Measurements from ENCODE around the gene MAP3K13. TPM values are rescaled to one million over a fixed set of nuclear protein-coding genes. Genes with fewer than 3 reads are reported as not detected.
A peak's percentile ranks its signal among the peaks of the same experiment; 100 is the strongest.
"Not testable (repeated sequence)": the region's sequence is repeated elsewhere in the genome, so short reads cannot be mapped to it uniquely, and the experiment has no call there.

Gene MAP3K13
- total RNA-seq, 2 donors from 2014 or later: 17.9 to 22.2 TPM

- Mint-ChIP-seq H3K4me3 (no peak overlapping the region), H3K4me1 (no peaks in the 10 kb centered on the region), H3K27ac (no peak overlapping the region), H3K36me3 (ENCODE audit: low read depth) (no peaks in the 10 kb centered on the region), H3K27me3 (no peaks in the 10 kb centered on the region), H3K9me3 (no peaks in the 10 kb centered on the region)
- ATAC-seq (replicated peaks): no peak
These were observed 38.5 kb downstream of the MAP3K13 start for GRCh38 chr3:185401319-185401955.

- Mint-ChIP-seq H3K27me3 (no peaks in the 10 kb centered on the region), H3K9me3 (no peaks in the 10 kb centered on the region)
- no peak for ATAC-seq (replicated peaks)
These were observed 39.6 kb downstream of the MAP3K13 start for GRCh38 chr3:185402561-185402960.

DNA sequence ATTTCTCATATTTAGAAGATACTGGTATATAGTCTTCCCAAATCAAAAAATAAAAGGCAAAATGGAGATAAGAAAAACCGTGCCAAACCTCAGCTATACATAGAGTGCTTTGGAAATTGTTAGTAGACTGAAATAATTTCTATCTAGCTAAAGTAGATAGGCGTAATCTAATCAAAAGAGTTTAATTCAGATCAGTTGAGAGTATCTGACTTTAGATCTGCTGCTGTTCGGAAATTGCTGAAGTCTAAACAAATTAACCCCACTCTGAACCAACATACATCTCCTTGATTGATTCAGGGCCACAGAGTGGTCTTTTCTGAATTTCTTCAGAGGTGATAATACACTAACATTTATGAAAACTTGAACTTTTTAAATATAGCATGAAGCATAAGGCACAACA, 40.1 kb downstream of the MAP3K13 start:
- no peak overlapping the region for H3K4me3 Mint-ChIP-seq
- no peaks in the 10 kb centered on the region for H3K27me3 Mint-ChIP-seq
- H3K4me1 Mint-ChIP-seq: no peaks in the 10 kb centered on the region
- ATAC-seq (replicated peaks): no peak
- H3K9me3 Mint-ChIP-seq: no peaks in the 10 kb centered on the region
- no peaks in the 10 kb centered on the region for H3K36me3 Mint-ChIP-seq (ENCODE audit: low read depth)
- no peak overlapping the region for H3K27ac Mint-ChIP-seq

More at GRCh38 chr3:185402561-185402960, 39.6 kb downstream of the MAP3K13 start:
- Mint-ChIP-seq H3K36me3 (ENCODE audit: low read depth) (no peaks in the 10 kb centered on the region), H3K4me1 (no peaks in the 10 kb centered on the region), H3K27ac (no peak overlapping the region), H3K4me3 (no peak overlapping the region)

DNA sequence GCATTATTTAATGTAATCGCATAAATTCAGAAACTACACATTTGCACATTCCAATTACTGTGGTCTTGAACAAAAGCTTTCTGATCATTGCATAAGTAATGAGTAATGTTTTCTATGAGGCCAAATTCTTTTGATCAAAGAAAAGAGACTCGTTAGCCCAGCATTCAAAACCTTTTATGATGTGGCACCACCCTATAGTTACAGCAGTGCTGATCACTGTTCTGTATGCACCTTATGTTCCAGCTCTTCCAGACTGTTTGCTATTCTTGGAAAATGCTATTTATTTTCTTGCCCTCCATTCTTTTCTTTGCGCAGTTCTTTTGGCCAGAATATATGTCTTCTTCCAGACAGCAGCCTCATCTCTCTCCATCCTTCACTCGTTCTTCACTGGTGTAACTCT, 42.3 kb downstream of the MAP3K13 start:
- ATAC-seq (replicated peaks): no peak
- no peak overlapping the region for H3K4me3 Mint-ChIP-seq
- no peak overlapping the region for H3K27ac Mint-ChIP-seq
- no peaks in the 10 kb centered on the region for H3K9me3 Mint-ChIP-seq
- no peaks in the 10 kb centered on the region for H3K4me1 Mint-ChIP-seq
- no peaks in the 10 kb centered on the region for H3K27me3 Mint-ChIP-seq
- no peaks in the 10 kb centered on the region for H3K36me3 Mint-ChIP-seq (ENCODE audit: low read depth)

GRCh38 chr3:185405664-185406063, 42.7 kb downstream of the MAP3K13 start:
- Mint-ChIP-seq H3K4me3 (no peak overlapping the region), H3K9me3 (no peaks in the 10 kb centered on the region), H3K4me1 (no peaks in the 10 kb centered on the region)

DNA sequence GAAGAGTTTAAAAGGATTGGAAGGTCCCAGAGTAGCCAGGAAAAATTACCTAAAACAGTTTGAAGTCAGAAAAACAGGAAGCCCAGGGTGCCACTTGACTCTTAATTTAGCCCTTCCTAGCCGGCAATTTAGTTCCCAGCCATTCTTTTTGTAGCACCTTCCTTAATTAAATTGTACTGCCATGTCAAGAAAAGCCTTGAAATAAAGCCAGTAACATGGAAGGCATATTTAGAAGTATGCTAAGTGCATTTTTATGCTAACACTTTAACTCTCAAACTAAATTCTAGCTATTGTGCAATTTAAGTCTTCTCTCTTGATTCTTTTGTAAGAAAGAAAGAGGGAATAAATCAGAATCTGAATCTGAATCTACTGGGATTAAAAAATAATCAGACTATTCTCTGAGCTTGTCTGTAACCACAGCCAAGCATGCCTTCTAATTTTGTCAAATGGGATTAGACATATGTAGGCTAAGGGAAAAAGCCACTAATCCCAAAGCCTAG, 43.2 kb downstream of the MAP3K13 start:
- H3K36me3 Mint-ChIP-seq (ENCODE audit: low read depth): no peaks in the 10 kb centered on the region
- H3K4me1 Mint-ChIP-seq: no peaks in the 10 kb centered on the region
- no peak overlapping the region for H3K27ac Mint-ChIP-seq
- no peaks in the 10 kb centered on the region for H3K9me3 Mint-ChIP-seq
- H3K4me3 Mint-ChIP-seq: no peak overlapping the region
- no peak for ATAC-seq (replicated peaks)
- H3K27me3 Mint-ChIP-seq: no peaks in the 10 kb centered on the region

More at GRCh38 chr3:185405664-185406063, 42.7 kb downstream of the MAP3K13 start:
- no peak for ATAC-seq (replicated peaks)
- no peaks in the 10 kb centered on the region for H3K36me3 Mint-ChIP-seq (ENCODE audit: low read depth)
- H3K27me3 Mint-ChIP-seq: no peaks in the 10 kb centered on the region
- H3K27ac Mint-ChIP-seq: no peak overlapping the region

DNA sequence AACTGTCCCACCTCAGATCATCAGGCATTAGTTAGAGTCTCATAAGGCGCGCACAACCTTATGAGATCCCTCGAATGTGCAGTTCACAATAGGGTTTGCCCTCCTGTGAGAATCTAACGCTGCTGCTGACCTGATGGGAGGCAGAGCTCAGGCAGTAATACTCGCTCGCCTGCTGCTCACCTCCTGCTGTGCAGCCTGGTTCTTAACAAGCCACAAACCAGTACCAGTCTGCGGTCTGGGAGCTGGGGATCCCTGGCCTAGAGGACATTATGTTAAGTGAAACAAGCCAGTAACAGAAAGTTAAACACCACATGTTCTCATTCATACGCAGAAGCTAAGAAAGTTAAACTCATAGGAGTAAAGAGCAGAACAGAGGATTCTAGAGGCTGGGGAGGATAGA, 47.0 kb downstream of the MAP3K13 start:
- no peak overlapping the region for H3K4me3 Mint-ChIP-seq
- H3K27me3 Mint-ChIP-seq: no peaks in the 10 kb centered on the region
- H3K9me3 Mint-ChIP-seq: no peaks in the 10 kb centered on the region
- ATAC-seq (replicated peaks): no peak
- no peaks in the 10 kb centered on the region for H3K4me1 Mint-ChIP-seq
- H3K36me3 Mint-ChIP-seq (ENCODE audit: low read depth): no peaks in the 10 kb centered on the region
- no peak overlapping the region for H3K27ac Mint-ChIP-seq

- ATAC-seq (replicated peaks): peak; percentile 46
- H3K27me3 Mint-ChIP-seq: no peaks in the 10 kb centered on the region
- no peaks in the 10 kb centered on the region for H3K9me3 Mint-ChIP-seq
- no peaks in the 10 kb centered on the region for H3K36me3 Mint-ChIP-seq (ENCODE audit: low read depth)
- no peak overlapping the region for H3K27ac Mint-ChIP-seq
- H3K4me1 Mint-ChIP-seq: no peaks in the 10 kb centered on the region
- no peak overlapping the region for H3K4me3 Mint-ChIP-seq
These were observed 48.2 kb downstream of the MAP3K13 start for GRCh38 chr3:185411133-185411532.

GRCh38 chr3:185416513-185416912, 53.6 kb downstream of the MAP3K13 start:
- H3K27me3 Mint-ChIP-seq: no peaks in the 10 kb centered on the region
- no peak overlapping the region for H3K4me3 Mint-ChIP-seq
- no peaks in the 10 kb centered on the region for H3K9me3 Mint-ChIP-seq
- no peak for ATAC-seq (replicated peaks)
- no peak overlapping the region for H3K27ac Mint-ChIP-seq
- H3K36me3 Mint-ChIP-seq (ENCODE audit: low read depth): no peaks in the 10 kb centered on the region
- no peaks in the 10 kb centered on the region for H3K4me1 Mint-ChIP-seq

DNA sequence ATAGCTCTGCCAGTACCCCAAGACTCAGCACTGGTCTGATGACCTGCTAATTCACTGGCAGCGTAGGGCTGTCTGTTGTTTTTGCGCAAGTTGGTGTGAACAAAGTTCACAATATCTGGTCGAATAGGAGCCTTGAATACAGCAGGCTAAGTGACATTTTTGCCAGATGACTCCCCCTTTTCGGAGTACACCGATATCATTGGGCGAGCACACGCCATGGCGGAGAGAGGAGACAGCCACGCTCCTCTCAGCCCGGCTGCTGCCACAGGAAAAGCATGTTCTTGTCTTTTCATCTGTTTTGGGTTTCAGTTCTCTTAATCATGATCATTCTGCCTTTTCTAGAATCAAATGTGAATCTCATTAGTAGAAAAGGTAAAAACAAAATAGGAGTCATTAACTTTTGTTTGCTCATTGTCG, 55.6 kb downstream of the MAP3K13 start:
- not testable (repeated sequence) for ATAC-seq (replicated peaks); H3K4me1 Mint-ChIP-seq; H3K4me3 Mint-ChIP-seq; H3K9me3 Mint-ChIP-seq; H3K36me3 Mint-ChIP-seq (ENCODE audit: low read depth); H3K27ac Mint-ChIP-seq; H3K27me3 Mint-ChIP-seq

- H3K9me3 Mint-ChIP-seq: no peaks in the 10 kb centered on the region
- H3K27me3 Mint-ChIP-seq: peaks cover 4% of the 10 kb centered on the region
- no peaks in the 10 kb centered on the region for H3K4me1 Mint-ChIP-seq
- no peak overlapping the region for H3K27ac Mint-ChIP-seq
- no peak for ATAC-seq (replicated peaks)
- H3K4me3 Mint-ChIP-seq: no peak overlapping the region
- no peaks in the 10 kb centered on the region for H3K36me3 Mint-ChIP-seq (ENCODE audit: low read depth)
These were observed 57.8 kb downstream of the MAP3K13 start for GRCh38 chr3:185420762-185421161.

DNA sequence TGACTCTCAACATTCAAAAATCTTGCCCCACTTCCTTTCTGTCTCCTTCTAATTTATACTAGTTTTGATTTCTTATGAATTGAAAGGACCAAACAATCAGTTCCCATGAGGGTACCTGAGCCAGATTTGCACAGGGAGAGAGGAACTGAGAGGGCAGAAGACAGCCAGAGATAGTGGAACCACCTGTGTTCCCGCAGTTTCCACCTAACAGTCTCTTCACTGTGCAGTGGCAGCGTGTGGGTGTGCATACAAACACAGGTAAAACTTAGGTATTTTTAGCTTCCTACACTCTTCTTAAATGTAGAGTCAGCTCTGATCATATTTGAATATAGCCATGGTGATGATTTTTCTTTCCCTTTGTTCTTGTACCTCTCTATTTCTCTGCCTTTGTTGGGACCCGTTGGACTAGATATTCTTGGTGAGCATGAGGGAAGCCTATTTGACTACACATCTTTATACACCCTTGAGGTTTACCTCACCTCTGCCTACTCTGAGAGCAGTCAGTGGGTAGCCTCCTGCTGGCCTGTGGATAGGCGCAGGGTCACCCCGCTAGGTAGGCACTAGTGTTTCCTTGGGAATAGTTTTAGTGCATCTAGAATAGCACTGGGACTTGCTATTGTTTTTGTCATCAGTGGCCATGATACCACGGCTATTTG, 58.8 kb downstream of the MAP3K13 start:
- Mint-ChIP-seq H3K27me3 (peaks cover 4% of the 10 kb centered on the region), H3K27ac (no peak overlapping the region), H3K4me1 (no peaks in the 10 kb centered on the region), H3K4me3 (no peak overlapping the region), H3K9me3 (no peaks in the 10 kb centered on the region), H3K36me3 (ENCODE audit: low read depth) (no peaks in the 10 kb centered on the region)
- ATAC-seq (replicated peaks): no peak

DNA sequence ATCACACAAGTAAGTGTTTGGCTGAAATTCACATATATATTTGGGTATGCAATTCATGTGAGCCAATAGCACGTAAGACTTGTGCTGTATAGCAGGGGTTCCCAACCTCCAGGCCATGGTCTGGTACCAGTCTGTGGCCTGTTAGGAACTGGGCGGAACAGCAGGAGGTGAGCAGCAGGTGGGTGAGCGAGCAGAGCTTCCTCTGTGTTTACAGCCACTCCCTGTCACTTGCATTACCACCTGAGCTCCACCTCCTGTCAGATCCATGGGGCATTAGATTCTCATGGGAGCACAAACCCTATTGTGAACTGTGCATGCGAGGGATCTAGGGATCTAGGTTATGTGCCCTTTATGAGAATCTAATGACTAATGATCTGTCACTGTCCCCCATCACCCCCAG, 59.7 kb downstream of the MAP3K13 start:
- H3K27me3 Mint-ChIP-seq: peaks cover 4% of the 10 kb centered on the region
- no peaks in the 10 kb centered on the region for H3K4me1 Mint-ChIP-seq
- H3K4me3 Mint-ChIP-seq: no peak overlapping the region
- H3K36me3 Mint-ChIP-seq (ENCODE audit: low read depth): no peaks in the 10 kb centered on the region
- H3K27ac Mint-ChIP-seq: no peak overlapping the region
- no peak for ATAC-seq (replicated peaks)
- no peaks in the 10 kb centered on the region for H3K9me3 Mint-ChIP-seq

- no peak overlapping the region for H3K4me3 Mint-ChIP-seq
- peaks cover 4% of the 10 kb centered on the region for H3K27me3 Mint-ChIP-seq
- H3K4me1 Mint-ChIP-seq: no peaks in the 10 kb centered on the region
- H3K27ac Mint-ChIP-seq: no peak overlapping the region
- peak; percentile 57 for ATAC-seq (replicated peaks)
- H3K36me3 Mint-ChIP-seq (ENCODE audit: low read depth): no peaks in the 10 kb centered on the region
- H3K9me3 Mint-ChIP-seq: no peaks in the 10 kb centered on the region
These were observed 60.2 kb downstream of the MAP3K13 start for GRCh38 chr3:185423178-185423577.

- Mint-ChIP-seq H3K4me1 (no peaks in the 10 kb centered on the region), H3K27ac (no peak overlapping the region), H3K36me3 (ENCODE audit: low read depth) (no peaks in the 10 kb centered on the region), H3K27me3 (peaks cover 4% of the 10 kb centered on the region), H3K9me3 (no peaks in the 10 kb centered on the region), H3K4me3 (no peak overlapping the region)
- no peak for ATAC-seq (replicated peaks)
These were observed 61.5 kb downstream of the MAP3K13 start for GRCh38 chr3:185424435-185424834.

All from activated T-helper 17 cell treated with anti-CD3 and anti-CD28 coated beads, Interleukin-2, amount 50 U/mL, for 72 hours (primary cell).